DMS114 treated with DMSO at 0.1 percent for 48 hours (cell line): Measurements from ENCODE around the gene DUSP22.
"Not testable (repeated sequence)": the region's sequence is repeated elsewhere in the genome, so short reads cannot be mapped to it uniquely, and the experiment has no call there.

Experiments
- DNase-seq: peaks from one replicate; lab custom pipeline; 2025; ENCODE audit not compliant: unreplicated experiment; lab: John Stamatoyannopoulos, UW

Gene DUSP22

GRCh38 chr6:362231-362923, 70.1 kb downstream of the DUSP22 start:
- no peak for DNase-seq

- DNase-seq: no peak
Measured at GRCh38 chr6:362924-363249, 70.6 kb downstream of the DUSP22 start.

- DNase-seq: no peak
Measured at GRCh38 chr6:363291-363690, 71.0 kb downstream of the DUSP22 start.

- DNase-seq: no peak
Measured at GRCh38 chr6:363909-364308, 71.6 kb downstream of the DUSP22 start.

GRCh38 chr6:364609-365540, 72.6 kb downstream of the DUSP22 start:
- DNase-seq: no peak

DNA sequence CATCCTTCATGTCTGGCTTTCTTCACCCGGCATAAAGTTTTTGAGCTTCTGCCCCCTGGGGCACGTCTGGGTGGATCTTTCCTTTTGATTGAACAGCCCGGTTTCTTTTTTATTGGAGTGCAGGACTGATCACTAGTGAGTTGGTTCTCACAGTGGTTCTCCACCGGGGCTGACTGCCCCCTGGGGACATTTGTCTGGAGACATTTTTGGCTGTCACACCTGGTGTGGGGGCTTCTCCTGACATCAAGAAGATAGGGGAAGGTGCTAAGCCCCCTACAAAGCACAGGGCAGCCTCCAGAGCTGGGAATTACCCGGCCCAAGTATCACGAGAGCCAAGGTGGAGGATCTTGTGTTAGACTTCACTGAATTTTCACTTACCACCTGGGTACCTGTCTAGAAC, 73.5 kb downstream of the DUSP22 start:
- no peak for DNase-seq

- DNase-seq: no peak
Measured at GRCh38 chr6:366389-367297, 74.4 kb downstream of the DUSP22 start.

DNA sequence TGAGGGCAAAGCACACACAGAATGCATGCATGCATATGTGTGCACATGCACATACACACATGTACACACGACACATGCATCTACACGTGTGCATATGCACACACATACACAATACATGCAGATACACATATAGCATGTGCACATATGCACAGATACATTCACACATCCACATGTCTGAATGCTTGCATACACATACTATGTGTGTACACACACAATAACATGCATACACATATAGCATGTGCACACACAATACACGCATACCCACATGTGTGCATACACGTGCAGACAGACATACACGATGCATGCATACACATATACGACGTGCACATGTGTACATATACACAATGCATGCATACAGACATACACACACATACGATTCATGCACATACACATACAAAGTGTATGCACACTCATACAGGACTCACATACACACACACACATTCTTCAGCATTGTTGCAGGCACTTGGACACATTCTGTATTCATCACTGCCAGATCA, 75.1 kb downstream of the DUSP22 start:
- no peak for DNase-seq

DNA sequence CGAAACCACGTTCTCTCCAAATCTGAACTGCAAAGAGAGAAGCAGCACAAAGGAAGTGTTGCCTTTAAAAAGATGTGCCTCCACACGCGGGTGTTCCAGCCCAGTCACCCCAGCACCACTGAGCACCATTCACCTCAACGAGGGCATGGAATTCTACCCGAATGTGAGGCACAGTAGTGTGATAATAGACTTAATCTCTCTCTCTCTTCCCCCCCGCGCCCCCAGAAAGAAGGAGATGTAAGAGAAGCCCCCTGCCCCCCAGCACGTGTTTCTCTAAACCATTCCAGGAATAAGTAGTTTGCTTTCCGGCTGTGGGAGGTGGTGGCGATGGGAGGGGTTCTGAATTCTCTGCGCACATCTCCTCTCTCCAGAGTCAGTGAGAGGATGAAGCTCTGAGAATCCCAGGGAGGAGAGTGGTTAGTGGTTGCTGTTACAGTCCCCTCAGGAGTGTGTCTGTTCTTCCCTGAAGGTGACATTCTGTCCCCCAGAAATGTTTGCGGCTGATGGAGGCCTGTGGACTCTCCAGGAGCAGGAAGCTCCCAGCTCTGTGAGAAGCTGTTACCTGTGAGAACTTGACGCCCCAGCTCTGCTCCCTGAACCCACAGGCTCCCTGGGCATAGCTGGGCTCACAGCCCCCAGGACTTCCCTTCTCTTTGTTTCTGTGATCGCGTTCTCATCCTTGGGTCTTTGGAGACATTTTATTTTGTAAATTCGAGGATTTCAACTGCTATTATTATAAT, 75.8 kb downstream of the DUSP22 start:
- no peak for DNase-seq

DNA sequence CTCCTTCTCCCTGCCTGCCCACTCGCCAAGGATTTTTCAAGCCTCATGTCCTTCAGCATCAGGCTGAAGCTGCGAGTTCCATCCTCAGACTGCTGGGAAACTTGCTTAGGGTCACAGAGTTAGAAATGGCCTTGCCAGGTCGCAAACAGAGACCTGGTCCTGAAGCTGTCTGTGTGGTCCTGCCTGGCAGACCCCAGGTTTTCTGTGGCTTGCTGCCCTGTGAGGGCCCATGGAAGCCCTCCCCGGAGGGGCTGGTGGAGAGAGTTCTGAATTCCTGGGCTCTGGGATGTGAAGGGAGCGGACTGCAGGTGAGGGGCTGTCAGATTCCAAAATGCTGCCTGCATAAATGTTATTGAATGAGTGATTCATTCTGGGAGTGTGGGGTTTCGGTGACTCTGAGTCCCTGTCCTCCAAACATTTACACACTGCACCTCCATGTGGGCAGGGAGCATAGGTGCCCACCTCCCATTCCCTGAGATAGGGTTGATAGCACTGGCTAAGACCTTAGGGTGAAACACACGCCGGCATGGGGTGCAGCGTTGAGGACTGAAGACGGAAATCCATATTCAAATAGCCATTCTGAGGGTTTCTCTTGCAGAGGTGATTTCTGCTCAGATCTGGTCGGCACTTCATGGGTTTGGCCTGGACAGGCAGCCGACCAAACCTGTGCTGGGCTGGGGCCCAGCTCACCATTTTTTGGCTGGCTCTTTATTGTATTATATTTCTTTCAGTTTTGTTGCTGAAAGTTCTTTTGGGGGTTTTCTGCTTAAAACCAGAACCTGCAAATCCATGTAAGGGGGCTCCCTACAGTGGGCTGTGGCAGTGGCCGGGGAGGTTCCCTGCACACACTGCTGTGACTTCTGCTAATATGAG, 77.5 kb downstream of the DUSP22 start:
- DNase-seq: no peak

DNA sequence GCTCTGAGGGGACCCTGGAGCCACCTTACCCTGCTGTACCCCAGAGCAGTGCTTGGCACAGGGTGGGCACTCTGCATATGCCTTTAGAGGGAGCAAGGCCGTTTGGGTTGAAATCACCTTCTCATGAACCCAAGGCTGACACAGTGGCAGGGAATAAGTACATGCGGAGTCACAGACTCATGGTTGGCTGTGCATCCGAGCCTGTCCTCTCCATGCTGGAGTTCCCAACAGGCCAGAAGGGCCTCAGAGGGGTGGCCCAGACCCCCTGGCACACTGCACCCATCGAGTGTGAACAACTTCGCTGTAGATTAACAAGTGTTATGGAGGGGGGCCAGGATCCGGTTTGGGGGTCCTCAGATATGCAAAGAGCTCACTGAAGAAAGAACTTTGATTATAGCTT, 78.3 kb downstream of the DUSP22 start:
- DNase-seq: no peak

GRCh38 chr6:371851-372250, 79.6 kb downstream of the DUSP22 start:
- DNase-seq: not testable (repeated sequence)

DNA sequence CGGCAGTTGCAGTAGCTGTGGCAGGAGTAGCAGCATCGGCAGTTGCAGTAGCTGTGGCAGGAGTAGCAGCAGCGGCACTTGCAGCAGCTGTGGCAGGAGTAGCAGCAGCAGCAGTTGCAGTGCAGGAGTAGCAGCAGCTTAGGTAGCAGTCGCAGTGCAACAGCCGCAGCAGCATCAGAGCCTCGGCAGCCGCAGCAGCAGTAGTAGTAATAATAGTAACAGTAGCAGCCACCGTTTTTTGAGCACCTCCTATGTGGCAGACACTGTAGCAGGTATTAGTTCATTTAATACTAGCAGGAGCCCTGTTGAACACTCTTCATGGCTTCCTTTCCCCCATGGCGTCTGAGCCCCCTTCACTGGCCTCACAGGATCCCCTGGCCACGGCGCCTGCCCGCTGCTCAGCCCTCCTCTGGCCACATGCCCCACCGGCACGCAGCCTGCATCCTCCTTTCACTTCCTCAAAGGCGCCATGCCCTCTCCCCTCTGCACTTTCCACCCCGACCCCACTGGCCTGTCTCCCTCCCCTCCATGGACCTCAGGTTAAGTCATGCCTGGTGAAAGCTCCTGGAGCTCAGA, 80.1 kb downstream of the DUSP22 start:
- DNase-seq: no peak

- no peak for DNase-seq
Measured at GRCh38 chr6:373031-373430, 80.7 kb downstream of the DUSP22 start.

- no peak for DNase-seq
Measured at GRCh38 chr6:373773-374724, 81.8 kb downstream of the DUSP22 start.

DNA sequence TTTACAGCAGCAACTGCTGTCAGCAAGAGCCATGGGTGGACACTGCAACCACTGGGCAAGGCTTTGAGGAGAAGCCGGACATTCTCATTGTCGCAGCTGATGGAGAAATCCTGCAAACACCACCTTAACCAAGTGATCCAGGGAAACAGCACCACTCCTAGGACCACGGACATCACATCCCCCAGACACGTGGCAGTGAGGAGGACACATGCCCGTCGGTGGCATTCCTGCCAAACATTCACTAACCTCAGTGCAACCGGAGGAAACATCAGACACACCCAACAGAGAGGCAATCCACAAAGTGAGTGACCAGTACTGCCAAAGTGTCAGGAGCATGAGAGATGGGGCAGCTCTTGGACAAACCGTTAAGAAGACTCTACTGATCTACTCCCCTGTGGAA, 82.7 kb downstream of the DUSP22 start:
- no peak for DNase-seq

- DNase-seq: no peak
Measured at GRCh38 chr6:376827-377640, 84.7 kb downstream of the DUSP22 start.
